Nucleus accumbens (tissue), 56 donors: Measurements from ENCODE around the gene CSTPP1.
A peak's percentile ranks its signal among the peaks of the same experiment; 100 is the strongest.
"Not testable (repeated sequence)": the region's sequence is repeated elsewhere in the genome, so short reads cannot be mapped to it uniquely, and the experiment has no call there.

Experiments used
- DNase-seq, 56 donors: peaks; one replicate each; lab custom pipeline; 2025; lab: John Stamatoyannopoulos, UW

The CSTPP1 gene

DNA sequence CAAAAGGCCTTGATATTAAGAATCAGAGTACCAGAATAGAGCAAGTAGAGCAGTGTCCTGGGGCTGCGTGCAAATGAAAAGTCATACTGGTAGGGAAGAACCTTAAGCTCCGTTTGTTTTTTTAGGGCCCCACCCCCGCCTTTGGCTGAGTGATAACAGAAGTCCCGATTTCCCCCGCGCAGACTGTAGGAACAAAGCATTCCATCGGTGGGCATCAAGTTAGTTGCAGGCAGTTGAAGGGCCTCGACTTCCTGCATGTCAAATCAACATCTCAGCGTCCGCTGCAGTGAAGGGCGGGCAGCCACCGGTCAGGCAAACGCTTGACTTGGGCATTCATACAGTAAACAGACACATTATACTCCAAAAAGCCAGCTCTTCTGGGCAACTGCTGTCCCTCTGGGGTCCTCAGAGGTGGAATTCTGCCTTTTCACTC, 29.9 kb upstream of the CSTPP1 start:
- DNase-seq, result peak in 26 of 56 donors; percentile 2 to 48 (median 28)

DNA sequence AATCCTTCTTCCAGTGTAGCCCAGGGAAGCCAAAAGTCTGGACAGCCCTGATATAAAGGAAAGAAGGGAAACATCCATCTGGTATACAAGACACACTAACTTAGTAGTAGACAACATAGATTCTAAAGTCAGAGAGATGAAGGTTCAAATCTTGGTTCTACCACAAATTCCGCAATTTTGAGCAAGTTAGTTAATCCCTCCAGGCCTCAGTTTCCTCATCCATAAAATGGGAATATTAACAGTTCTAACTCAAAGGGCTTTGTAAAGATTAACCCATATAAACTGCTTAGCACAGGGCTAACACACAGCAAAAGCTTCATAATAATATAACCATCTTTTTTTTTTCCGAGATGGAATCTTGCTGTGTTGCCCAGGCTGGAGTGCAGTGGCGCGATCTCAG, 29.0 kb upstream of the CSTPP1 start:
- no peak for DNase-seq

DNA sequence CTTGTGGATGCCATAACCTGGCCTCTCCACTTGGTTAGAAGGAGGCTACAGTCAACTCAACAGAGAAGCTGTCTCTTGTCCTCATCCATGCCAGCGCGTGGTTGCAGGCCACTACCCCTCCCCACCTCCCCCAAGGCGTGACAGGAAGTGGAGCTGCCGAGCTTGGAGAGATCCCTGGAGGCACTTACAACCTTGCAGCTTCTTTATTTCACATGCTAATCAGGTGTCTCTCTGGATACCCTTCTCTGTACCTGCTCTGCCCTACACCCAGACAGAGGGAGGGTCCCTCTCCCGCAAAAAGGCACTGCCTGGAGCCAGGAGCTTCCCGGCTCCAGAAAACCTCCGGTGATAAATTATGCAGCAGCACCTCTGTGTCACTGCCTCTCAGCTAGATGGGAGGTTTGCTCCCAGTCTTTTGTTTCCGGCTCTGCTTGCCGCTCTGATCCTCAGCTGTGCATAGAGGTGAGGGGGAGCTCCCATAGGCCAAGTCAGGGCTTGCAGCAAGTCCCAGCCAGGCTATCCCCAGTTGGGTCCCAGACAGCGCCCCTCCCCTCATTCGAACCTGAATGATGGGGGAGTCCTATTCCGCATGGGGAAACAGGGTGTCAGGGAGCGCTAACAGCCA, 23.9 kb upstream of the CSTPP1 start:
- peak in 24 of 56 donors; percentile 25 to 60 (median 44) for DNase-seq

DNA sequence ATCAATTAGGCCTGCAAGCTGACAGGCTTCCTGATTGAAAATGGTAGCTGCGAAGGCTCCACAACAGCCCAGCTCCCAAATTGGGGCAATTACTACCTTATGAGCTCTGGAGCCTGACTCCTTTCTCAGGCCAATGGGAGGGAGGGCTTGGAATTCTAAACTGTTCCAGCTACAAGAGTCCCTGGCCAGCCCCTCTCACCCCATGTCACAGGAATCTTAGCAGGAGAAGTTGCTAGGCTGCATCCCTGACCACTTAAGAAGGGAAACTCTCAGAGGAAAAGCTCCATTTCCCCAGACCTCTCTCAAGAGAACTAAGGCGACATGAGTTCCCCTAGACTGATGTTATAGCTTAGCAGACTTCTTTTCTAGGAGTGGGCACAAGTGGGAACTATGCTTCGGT, 23.1 kb upstream of the CSTPP1 start:
- DNase-seq, result no peak

GRCh38 chr11:46914363-46914762, 22.2 kb upstream of the CSTPP1 start:
- DNase-seq, result peak in 14 of 56 donors; percentile 14 to 82 (median 29)

GRCh38 chr11:46914910-46915309, 21.7 kb upstream of the CSTPP1 start:
- no peak for DNase-seq

GRCh38 chr11:46916286-46917108, 20.1 kb upstream of the CSTPP1 start:
- DNase-seq, result peak in 24 of 56 donors; percentile 9 to 52 (median 36)

GRCh38 chr11:46917109-46917761, 19.3 kb upstream of the CSTPP1 start:
- peak in 3 of 56 donors; percentile 21 to 48 (median 41) for DNase-seq

GRCh38 chr11:46917762-46918082, 18.8 kb upstream of the CSTPP1 start:
- DNase-seq, result no peak

DNA sequence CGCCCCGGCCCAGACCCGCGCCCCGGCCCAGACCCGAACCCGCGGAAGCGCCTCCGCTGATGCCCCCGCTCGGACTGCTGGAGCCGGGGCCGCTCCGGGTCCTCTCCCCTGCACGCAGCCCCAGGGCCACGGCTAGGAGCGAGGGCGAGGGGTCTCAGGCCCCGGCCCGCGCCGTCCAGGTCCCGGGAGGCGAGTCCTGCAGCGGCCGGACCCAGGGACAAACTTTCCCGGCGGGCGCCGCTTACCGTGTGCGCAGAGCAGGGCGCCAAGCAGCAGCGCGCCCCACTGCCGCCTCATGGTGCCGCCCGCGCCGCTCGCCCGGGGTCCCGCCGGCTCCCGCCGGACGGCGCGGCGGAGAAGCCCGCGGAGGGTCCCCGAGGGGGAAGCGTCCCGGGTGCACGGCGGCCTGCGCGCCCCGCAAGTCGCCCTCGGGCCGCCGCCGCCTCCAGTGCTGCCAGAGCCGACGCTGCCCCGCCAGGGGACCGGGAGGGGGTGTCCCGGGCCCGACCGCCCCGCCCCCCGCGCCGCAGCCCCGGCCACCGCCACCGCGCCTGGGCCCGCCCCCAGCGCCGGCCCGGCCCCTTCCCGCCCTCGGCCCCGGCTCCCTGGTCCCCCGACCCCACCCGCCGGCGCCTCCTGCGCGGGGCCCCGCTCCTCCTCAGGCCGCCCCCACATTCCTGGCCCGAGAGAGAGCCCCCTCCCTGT, 18.3 kb upstream of the CSTPP1 start, which contains the start of gene LRP4:
Gene LRP4, minus strand, starts transcription at position 468 of the 705 bp plus-strand sequence. Its CDS starts 171 bp downstream, at position 297.
- DNase-seq, result peak in 41 of 56 donors; percentile 25 to 76 (median 55)

DNA sequence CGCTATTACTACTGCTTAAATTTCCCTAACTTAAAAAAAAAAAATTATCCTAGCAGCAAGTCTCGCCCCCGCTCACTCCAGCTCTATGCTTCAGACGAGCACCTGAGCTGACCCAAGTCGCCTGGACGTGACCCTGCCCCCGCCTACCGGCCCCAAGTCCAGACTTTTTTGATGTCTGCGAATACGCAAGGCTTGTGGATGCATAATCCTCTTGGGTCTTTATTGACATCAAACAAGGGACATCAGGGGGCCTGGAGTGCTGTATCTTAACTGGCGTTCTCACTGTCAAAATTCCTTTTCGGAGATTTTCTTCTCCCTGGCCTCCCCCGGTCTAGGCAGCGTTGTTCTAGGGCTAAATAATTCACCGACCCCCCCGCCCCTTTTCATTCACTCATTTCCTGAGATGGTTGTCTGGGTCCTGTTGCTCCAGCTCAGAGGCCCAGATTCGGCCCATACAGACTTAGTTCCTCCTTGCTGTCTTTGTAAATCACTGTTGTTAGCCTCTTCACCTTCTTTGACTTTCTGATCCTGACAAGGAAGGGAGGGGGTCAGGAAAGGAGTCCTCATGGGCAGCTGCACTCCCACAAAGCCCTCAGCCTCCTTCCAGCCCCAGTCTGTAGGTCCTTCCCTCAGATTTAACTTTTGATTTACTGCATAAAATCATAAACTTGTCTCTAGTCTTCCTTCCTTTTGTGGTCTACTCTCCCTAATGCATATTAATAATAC, 17.6 kb upstream of the CSTPP1 start:
- DNase-seq, result peak in 1 of 56 donors; percentile 56

- DNase-seq, result peak in 5 of 56 donors; percentile 17 to 36 (median 30)
Measured at GRCh38 chr11:46920755-46921154, 15.8 kb upstream of the CSTPP1 start.

GRCh38 chr11:46927928-46928327, 8.6 kb upstream of the CSTPP1 start:
- DNase-seq, result not testable (repeated sequence)

GRCh38 chr11:46928701-46929100, 7.9 kb upstream of the CSTPP1 start:
- not testable (repeated sequence) for DNase-seq

GRCh38 chr11:46930089-46930488, 6.5 kb upstream of the CSTPP1 start:
- peak in 12 of 56 donors; percentile 5 to 52 (median 16) for DNase-seq

DNA sequence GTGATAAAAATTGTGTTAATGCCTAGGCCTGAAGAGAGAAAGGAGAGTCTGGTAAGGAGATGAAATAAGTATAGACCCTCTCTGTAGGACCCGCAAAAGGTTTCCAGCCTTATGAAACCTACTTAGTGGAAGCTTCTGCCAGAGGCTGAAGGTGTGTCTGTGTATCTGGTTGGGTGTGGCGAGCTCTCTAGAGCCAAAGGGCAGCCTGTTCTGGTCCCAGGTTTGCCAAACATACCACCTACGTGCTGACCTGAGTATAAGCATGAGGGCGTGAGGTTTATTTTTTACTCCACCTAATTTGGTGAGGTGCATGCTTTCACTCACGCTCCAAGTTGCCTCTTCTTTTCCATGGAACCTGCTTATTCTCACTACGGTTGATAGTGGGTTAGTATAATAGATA, 5.6 kb downstream of the CSTPP1 start:
- DNase-seq, result no peak

GRCh38 chr11:46944356-46945075, 8.0 kb downstream of the CSTPP1 start:
- DNase-seq, result no peak

DNA sequence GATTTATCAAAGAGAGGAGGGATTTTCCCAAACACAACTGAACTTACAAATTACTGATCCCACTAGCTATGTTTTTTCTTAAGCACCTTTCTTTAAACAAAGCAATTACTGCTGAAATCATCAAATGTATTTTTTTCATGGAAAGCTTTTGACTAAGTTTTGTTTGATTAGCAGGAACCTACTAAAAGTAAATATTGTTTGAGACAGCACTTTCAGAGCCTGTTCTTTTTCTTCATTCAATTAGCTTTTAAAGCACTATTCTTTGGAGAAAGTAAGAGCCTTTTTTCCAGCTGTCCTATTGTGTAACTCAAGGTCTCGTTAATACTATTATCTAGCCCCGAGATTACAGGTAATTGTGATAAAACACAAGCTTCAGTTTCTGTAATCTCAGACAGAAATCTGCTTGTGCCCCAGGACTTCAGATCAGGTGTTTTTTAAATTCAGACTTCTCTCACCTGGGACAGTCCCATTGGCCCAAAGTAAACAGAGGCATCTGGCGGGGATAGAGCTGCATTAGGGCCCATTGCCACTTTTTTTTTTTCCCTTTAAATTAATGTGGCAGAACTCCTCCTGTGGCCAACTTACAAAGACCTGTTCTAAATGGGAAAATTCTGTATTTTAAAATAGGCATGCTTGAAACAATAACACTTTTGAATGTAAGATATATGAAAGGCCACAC, 11.0 kb downstream of the CSTPP1 start:
- no peak for DNase-seq
